GM18858 (cell line): Measurements from ENCODE around the gene UFM1.
A peak's percentile ranks its signal among the peaks of the same experiment; 100 is the strongest.
"Not testable (repeated sequence)": the region's sequence is repeated elsewhere in the genome, so short reads cannot be mapped to it uniquely, and the experiment has no call there.

ENCODE experiments used
- ATAC-seq: cut with Tn5 transposase; IDR thresholded peaks from one replicate; pipeline ENCODE4 v1.9.1; 2021; ENCODE audit not compliant: unreplicated experiment

The UFM1 gene

DNA sequence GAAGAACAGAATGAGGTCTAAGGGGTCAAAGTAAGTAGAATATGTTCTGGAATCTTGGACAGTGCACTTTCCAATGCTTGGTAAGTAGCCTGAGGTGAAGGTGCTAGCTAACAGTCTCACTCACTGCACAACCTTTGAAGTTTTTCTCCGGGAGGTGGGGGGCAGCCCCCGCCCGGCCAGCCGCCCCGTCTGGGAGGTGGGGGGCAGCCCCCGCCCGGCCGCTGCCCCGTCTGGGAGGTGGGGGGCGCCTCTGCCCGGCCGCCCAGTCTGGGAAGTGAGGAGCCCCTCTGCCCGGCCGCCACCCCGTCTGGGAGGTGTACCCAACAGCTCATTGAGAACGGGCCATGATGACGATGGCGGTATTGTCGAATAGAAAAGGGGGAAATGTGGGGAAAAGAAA, 14.1 kb downstream of the UFM1 start:
- not testable (repeated sequence) for ATAC-seq

GRCh38 chr13:38365661-38366060, 16.0 kb downstream of the UFM1 start:
- ATAC-seq: no peak

DNA sequence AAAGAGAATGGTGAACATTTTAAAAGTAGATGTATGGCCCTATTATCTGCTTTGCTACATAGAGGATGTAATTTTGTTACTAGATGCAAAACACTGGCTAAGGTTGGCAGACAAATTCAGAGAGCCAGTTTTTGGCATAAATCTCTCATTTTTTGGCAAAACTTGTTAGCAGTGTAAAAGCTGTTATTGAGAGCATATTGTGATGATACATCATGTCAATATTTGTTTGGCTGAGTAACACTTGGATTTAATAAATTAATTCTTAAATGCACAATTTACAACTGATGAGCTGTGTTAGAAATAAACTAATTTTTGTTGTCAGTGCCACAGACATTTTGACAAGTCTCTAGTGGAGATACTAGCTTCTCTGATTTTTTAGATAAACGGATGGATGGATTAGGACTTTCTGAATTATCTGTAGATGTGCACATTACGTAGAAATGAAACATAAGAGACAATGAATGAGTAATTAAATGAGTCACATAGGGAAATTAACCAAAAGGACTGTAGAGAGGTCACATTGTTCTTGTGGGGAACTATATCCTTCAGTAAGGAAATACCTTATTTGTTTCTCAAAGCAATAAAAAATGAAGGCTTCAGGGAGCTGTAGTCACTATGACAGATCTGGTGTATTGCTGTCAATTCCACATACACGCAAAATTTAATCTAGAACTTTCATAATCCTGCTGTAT, 17.4 kb downstream of the UFM1 start:
- peak; percentile 62 for ATAC-seq

- ATAC-seq: no peak
Measured at GRCh38 chr13:38369058-38369457, 19.4 kb downstream of the UFM1 start.

DNA sequence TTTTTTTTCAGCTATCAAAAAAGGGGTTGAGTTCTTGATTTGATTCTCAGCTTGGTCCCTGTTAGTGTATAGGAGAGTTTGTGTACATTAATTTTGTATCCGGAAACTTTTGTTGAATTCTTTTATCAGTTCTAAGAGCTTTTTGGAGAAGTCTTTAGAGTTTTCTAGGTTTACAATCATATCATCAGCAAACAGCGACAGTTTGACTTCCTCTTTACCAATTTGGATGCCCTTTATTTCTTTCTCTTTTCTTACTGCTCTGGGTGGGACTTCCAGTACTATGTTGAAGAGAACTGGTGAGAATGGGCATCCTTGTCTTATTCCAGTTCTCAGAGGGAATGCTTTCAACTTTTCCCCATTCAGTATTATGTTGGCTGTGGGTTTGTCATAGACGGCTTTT, 20.4 kb downstream of the UFM1 start:
- ATAC-seq: not testable (repeated sequence)

DNA sequence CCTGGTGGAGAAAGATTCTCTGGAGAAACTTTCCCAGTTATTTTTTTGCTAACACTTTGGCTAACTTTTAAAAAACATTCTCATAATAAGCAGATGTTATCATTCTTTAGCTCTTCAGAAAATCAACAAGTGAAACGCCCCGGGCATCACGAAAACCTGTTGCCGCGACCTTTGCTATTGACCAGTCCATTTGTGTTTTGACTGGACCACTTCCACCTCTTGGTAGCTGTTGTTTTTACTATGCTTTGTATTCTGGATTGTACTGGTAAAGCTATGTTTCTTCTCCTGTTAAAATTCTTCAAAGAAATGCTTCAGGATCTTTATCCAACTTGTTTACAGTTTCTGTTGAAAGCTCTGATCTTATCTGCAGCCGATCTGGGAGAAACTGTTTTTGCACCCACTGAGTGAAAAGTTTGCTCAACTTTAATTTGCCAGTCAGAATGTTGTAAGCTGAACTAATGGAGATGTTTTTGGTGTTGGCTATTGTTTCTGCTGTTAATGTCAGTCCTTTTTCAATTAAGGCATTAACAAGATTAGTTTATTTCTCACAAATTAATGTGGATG, 23.3 kb downstream of the UFM1 start:
- ATAC-seq: no peak

DNA sequence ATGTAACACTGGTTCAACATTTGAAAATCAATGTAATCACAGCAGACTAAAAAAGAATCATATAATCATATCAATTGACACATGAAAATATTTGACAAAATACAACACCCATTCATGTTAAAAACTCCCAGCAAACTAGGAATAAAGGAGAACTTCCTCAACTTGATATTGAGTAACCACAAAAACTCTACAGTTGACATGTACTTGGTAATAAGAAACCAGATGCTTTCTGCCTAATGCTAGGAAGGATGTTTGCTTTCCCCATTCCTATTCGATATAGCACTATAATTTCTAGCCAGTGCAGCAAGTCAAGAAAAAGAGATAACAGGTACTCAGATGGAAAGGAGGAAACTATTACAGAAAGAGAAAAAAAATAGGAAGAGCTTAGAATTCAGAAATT, 26.9 kb downstream of the UFM1 start:
- no peak for ATAC-seq

- no peak for ATAC-seq
Measured at GRCh38 chr13:38381890-38382289, 32.2 kb downstream of the UFM1 start.

DNA sequence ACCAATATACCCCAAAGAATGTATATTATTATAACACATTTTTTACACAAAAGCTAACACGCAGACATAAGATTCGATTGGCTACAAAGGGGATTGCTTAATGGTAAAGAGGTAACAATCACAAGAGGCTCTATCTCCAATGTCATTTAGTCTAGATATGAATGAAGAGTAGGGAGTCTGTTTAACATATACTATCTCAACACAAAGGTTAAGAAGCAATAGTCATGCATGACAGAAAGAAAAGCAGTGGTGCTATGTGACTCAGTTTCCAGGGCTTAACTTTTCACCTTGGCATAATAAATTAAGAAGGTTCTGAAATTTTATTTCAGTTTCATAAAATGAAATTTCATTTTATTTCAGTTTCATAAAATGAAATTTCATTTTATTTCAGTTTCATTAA, 33.3 kb downstream of the UFM1 start:
- ATAC-seq: no peak

DNA sequence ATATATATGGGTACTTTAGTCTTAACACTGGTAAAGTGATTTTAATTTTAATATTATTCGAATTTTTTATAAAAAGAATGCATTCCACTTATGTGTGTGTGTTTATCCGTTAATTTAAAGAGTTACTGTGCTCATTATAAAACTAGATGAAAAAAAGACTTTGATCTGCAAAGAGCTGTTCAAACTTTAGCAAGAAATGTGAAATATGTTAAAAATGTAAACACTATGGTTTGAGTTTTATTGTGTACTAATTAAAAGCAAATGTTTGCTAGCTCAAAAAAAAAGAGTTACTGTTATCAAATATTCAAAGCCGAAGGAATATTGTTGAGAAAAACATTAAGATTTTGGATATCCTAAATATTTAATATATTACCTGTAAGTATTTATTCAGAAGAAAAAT, 34.5 kb downstream of the UFM1 start:
- no peak for ATAC-seq

DNA sequence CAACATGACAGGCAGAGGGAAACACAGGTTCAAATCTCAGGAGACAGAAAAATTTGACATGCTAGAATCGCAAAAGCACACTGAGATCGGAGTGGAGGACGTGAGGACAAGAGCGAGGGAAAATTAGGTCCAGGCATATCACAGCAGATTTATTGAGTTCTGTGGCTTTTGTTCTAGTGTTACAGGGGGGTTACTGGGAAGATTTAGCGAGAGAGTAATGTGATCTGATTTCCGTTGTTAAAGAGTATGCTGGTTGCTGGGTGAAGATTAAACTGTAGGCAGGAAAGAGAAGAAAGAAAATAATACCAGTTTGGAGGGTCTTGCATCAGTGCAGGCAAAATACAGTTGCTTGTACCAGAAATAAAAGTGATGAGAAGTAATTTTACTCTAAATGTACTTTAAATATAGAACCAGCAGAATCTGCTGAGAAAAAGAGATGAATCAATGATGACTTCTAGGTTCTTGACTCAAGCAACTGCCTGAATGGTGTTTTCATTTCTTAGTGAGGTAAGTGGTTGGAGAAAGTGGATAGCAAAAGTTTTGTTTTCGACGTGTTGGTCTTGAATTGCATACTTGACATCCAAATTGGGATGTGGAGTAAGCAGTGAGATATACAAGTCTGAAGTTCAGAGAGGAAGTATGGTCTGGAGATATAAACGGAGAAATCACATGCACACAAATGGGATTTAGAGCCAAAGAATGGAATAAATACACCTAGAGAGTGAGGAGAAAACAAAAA, 35.7 kb downstream of the UFM1 start:
- ATAC-seq: no peak

DNA sequence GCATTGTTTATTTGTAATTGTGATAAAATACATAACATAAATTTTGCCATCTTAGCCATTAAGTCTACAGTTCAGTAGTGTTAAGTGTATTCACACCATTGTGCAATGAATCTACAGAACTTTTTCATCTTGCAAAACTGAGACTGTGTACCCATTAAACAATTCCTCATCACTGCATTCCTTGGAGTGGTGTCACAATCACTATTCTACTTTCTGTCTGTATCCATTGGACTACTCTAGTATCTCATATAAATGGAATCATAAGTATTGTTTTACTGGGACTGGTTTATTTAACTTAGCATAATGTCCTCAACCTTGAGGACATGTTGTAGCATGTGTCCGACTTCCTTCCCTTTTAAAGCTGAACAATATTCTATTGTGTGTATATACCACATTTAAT, 36.8 kb downstream of the UFM1 start:
- no peak for ATAC-seq

- no peak for ATAC-seq
Measured at GRCh38 chr13:38391341-38391740, 41.7 kb downstream of the UFM1 start.

- no peak for ATAC-seq
Measured at GRCh38 chr13:38394777-38395496, 45.3 kb downstream of the UFM1 start.

GRCh38 chr13:38395497-38395788, 45.8 kb downstream of the UFM1 start:
- ATAC-seq: no peak

DNA sequence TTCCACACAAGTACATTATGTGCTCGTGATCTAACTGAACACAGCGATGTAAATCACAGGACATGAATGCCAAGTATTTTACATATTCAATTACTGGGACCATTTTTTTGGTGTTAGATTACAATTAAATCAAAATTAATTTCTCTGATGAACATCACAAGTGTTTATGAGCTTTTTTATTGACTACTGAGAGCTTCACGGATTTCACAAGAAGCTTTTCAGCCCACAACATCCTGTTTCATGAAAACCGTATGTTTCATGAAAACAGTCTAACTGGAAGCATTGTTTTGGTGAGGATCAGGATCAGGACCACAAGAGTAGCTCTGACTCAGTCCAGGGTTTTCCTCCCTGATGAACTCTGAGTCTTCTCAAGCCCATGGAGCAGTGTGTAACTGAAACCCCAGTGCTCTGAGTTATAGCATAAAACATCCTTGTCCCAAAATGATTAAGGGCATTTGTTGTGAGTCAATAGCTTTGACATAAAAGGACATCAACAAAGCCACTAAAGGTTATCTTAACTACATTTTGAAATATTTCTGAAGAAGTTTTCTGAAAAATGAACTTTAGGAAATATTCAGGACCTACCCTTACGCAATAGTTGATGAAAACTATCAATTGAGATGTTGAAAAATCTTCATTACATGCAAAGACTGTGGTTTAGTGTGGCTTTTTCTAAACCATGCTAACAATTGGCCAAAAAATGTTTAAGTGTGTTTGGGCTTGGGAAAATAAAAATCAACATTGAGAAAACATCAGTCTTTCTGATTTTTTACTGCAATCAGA, 49.3 kb downstream of the UFM1 start:
- no peak for ATAC-seq

DNA sequence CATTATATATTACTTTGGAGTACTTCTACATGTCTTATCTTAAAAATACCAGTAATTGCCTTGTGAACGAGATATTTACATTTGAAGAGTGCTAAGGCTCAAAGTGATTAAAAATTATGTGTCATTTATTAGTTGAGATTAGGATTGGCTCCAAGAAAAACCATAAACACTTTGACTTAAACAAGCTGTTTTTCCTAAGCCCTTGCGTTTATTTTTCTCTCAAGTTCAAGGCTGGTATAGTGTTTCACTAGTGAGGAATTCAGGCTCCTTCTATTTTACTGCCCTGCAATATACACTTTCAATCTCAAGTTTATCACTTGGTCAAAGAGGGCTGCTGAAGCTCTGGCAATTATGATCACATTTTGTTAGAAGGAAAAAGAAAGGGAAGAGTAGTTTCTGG, 49.9 kb downstream of the UFM1 start:
- ATAC-seq: no peak

DNA sequence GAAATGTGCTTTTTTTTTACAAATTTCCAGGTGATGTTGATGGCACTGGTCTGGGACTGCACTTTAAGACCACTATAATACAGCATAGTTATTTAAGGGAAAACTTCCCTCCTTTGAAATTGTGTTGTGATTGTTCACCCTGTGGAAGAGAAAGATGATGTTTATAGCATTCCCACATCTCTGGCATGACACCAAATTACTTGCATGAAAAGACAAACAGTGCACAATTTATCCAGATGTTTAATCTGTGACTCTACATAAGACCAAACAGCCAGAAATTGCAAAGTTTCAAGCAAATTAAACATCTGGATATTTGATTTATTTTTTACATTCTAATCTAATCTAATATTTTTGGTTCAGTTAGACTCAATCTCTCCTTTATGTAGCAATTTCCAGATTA, 51.6 kb downstream of the UFM1 start:
- ATAC-seq: no peak

GRCh38 chr13:38405216-38405615, 55.6 kb downstream of the UFM1 start:
- ATAC-seq: no peak

- ATAC-seq: no peak
Measured at GRCh38 chr13:38409771-38410170, 60.1 kb downstream of the UFM1 start.

DNA sequence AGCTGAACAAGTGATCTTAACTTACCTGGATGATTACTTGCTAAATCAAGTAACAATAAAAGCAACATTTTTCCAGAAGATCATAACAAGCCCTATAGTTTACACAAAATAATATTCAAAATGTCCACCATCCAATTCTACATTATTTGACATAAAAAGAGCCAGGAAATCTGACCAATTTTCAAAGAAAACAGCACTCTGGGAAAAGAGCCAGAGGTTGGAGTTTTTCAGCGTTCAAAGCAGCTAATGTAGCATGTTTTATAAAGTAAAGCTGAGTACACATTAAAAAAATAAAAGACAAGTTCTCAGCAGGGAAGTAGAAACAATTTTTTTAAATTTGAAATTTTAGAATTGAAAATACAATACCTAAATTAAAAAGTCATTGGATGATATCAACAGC, 62.6 kb downstream of the UFM1 start:
- ATAC-seq: no peak
